SKM-1 treated with dmso at 0.1 percent for 144 hours (cell line): ENCODE measurements around the gene ZSWIM5.
"Not testable (repeated sequence)": the region's sequence is repeated elsewhere in the genome, so short reads cannot be mapped to it uniquely, and the experiment has no call there.

Source experiments
- DNase-seq: peaks from one replicate; lab custom pipeline; 2025; ENCODE audit not compliant: unreplicated experiment; lab: John Stamatoyannopoulos, UW

The ZSWIM5 gene

GRCh38 chr1:45148209-45148825, 58.1 kb downstream of the ZSWIM5 start:
- DNase-seq, result no peak

- no peak for DNase-seq
Measured at GRCh38 chr1:45146833-45147232, 59.6 kb downstream of the ZSWIM5 start.

GRCh38 chr1:45141247-45142003, 65.0 kb downstream of the ZSWIM5 start:
- DNase-seq, result no peak

- DNase-seq, result no peak
Measured at GRCh38 chr1:45136984-45137383, 69.4 kb downstream of the ZSWIM5 start.

GRCh38 chr1:45135316-45135715, 71.1 kb downstream of the ZSWIM5 start:
- no peak for DNase-seq

- DNase-seq, result no peak
Measured at GRCh38 chr1:45134461-45134873, 71.9 kb downstream of the ZSWIM5 start.

GRCh38 chr1:45132719-45133118, 73.7 kb downstream of the ZSWIM5 start:
- DNase-seq, result not testable (repeated sequence)

GRCh38 chr1:45123358-45123757, 83.0 kb downstream of the ZSWIM5 start:
- DNase-seq, result no peak

- DNase-seq, result no peak
Measured at GRCh38 chr1:45122724-45123123, 83.7 kb downstream of the ZSWIM5 start.

- DNase-seq, result no peak
Measured at GRCh38 chr1:45117766-45118165, 88.6 kb downstream of the ZSWIM5 start.

- DNase-seq, result no peak
Measured at GRCh38 chr1:45116820-45117219, 89.6 kb downstream of the ZSWIM5 start.

- DNase-seq, result no peak
Measured at GRCh38 chr1:45116340-45116739, 90.1 kb downstream of the ZSWIM5 start.

GRCh38 chr1:45115198-45115597, 91.2 kb downstream of the ZSWIM5 start:
- not testable (repeated sequence) for DNase-seq

GRCh38 chr1:45112661-45113060, 93.7 kb downstream of the ZSWIM5 start:
- no peak for DNase-seq

GRCh38 chr1:45111239-45111638, 95.2 kb downstream of the ZSWIM5 start:
- DNase-seq, result no peak

GRCh38 chr1:45107782-45108181, 98.6 kb downstream of the ZSWIM5 start:
- DNase-seq, result no peak

- DNase-seq, result not testable (repeated sequence)
Measured at GRCh38 chr1:45106864-45107263, 99.5 kb downstream of the ZSWIM5 start.

GRCh38 chr1:45106156-45106545, 100.3 kb downstream of the ZSWIM5 start:
- not testable (repeated sequence) for DNase-seq

- DNase-seq, result not testable (repeated sequence)
Measured at GRCh38 chr1:45105486-45106155, 100.8 kb downstream of the ZSWIM5 start.

GRCh38 chr1:45103534-45103933, 102.9 kb downstream of the ZSWIM5 start:
- DNase-seq, result no peak

- DNase-seq, result no peak
Measured at GRCh38 chr1:45101947-45102346, 104.5 kb downstream of the ZSWIM5 start.

- DNase-seq, result not testable (repeated sequence)
Measured at GRCh38 chr1:45101528-45101927, 104.9 kb downstream of the ZSWIM5 start.
